ENCODE results near the gene BCAP31.
"Not testable (repeated sequence)": the region's sequence is repeated elsewhere in the genome, so short reads cannot be mapped to it uniquely, and the experiment has no call there.

Gene BCAP31

DNA sequence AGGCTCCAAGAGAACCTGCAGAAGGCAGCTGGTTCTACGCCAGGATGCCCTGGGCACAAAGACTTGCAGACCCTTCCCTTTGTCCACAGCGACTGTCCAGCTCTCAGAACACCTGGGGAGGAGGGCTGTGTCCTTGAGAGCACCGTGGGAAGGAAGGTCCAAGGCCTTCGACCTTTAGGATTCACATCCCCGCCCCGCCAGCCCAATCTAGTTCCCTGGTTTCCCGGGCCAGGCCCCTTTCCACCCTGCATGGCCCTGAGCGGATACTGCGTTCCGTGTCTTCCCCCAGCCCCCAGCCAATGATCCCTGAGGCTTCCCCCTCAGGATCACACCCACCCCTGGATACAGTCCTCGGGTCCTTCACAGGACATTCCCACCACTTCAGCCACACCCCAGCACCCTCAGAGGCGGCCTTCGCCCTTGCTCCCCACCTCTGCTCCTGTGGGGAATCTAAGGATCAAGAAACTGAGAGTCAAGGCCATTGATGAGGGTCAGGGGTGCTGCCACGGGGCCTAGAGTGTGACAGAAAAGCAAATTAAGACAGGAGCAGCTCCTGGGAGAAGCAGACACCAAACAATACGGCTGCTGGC, 9.6 kb upstream of the BCAP31 start:
- DNase-seq: no peak

DNA sequence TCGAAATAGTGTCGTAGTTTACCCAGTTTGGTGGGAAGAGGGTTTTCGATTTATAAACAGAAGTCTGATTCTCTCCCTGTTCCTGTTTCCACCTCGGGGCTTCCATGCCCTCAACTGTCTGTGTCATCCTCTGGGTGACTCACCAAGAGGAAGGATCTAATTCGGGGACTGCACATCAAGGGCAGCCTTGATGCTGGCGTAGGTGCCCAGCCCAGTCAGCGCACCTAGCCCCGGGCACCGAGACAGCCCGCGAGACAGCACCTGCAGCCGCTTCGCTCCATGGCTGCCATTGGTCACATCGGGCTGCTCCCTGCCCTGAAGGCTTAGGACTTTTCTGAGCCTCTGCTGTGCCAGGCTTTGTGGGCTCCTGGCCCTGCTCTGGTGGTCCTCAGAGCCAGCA, 8.2 kb upstream of the BCAP31 start:
- no peak for DNase-seq

DNA sequence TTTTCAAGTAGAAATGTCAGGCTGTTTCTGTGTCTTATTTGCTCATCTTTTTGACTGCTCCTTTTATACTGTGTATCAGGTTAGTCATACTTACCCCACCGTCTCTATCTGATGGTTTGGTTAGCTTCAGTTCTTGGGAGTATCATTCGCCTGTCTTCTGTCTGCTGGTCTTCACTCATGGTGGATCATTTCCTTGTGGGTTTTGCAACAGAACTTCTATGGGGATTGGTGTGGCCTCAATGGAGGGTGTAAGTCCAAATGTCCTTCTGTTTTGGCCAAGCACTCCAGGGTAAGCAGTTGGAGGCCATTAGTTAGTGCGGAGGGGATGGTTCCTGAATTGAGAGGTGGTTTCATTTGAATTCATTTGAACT, 7.6 kb upstream of the BCAP31 start:
- no peak for DNase-seq

DNA sequence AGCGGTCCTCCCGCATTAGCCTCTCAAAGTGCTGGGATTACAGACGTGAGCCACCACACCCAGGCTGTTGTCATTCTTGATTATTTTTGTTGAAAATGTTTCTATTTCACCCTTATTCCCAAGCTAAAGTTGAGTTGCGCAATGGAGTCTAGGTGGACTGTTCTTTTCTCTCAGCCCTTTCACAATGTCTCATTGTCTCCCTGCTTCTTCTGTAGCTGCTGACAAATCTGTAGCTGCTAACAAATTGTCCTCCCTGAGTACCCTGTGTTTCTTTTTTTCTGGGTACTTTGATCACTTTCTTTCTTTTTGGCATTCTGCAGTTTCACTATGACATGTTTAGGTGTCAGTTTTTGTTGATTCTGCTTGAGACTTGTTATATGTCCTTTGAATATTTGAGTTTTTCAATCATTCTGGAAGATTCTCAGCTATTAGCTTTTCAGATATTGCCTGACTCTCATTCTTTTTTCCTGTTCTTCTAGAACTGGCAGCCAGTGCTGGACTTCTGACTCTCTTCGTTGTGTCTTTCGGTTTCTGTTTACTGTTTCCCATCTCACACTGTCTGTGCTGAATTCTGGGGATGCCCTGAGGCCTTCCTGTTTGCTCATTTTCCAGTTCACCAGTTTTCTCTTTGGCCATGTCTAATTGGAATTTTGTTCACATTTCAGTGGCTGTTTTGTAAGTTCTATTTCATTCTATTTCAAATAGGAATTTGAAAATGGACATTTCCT, 7.1 kb upstream of the BCAP31 start:
- no peak for DNase-seq

DNA sequence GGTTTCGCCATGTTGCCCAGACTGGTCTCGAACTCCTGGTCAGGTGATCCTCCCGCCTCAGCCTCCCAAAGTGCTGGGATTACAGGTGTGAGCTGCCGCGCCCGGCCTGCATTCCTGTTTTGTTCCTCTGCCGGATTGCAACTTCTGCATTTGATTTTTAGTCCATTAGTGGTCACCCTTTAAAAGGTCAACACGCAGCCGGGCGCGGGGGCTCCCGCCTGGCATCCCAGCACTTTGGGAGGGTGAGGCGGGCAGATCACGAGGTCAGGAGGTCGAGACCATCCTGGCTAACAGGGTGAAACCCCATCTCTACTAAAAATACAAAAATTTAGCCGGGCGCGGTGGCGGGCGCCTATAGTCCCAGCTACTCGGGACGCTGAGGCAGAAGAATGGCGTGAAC, 5.9 kb upstream of the BCAP31 start:
- DNase-seq: not testable (repeated sequence)

DNA sequence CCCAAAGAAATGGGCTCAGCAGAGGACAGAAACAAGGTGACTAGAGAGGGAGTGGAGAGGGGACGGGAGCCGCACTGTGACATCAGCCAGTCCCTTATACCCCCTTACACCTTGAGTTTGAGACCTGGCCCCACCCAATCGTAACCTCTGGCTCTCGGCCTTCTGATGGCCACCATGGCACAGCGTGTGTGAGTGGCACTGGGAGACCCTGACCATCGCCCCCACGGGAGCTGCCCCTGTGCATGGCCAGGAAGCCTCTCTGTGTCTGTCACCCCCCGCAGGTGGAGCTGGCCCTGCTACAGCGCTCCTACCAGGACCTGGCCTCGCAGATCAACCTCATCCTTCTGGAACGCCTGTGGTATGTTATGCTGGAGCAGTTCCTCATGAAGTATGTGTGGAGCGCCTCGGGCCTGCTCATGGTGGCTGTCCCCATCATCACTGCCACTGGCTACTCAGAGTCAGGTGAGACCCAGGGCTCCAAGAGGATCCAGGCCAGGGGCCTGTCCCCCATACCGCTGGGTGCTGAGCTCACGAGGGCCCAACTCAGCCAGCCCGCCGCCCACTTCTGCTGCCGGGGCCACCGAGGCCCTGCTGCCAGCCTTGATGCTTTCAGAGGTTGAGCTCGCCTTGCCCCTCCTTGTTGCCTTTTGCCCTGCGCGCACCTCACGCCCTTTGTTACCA, 4.9 kb upstream of the BCAP31 start:
- no peak for DNase-seq

DNA sequence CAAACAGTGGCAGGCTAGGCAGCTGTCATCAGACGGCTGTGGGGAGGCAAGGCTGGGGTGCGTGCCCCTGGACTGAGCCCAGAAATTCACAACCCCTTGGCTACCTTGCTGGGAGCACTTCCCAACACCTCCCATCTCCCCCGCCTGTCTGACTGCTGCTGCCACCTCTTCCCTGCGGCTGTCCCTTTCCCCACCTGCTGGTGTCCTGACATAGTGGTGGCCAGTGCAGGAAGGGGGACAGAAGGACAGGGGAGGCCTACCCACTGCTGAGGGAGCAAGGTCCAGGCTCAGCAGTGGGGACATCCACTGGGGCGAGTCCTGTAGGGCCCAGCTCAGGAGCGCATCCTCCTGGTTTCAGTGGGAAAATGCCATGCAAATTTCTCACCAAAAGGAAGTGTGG, 3.9 kb upstream of the BCAP31 start:
- no peak for DNase-seq

DNA sequence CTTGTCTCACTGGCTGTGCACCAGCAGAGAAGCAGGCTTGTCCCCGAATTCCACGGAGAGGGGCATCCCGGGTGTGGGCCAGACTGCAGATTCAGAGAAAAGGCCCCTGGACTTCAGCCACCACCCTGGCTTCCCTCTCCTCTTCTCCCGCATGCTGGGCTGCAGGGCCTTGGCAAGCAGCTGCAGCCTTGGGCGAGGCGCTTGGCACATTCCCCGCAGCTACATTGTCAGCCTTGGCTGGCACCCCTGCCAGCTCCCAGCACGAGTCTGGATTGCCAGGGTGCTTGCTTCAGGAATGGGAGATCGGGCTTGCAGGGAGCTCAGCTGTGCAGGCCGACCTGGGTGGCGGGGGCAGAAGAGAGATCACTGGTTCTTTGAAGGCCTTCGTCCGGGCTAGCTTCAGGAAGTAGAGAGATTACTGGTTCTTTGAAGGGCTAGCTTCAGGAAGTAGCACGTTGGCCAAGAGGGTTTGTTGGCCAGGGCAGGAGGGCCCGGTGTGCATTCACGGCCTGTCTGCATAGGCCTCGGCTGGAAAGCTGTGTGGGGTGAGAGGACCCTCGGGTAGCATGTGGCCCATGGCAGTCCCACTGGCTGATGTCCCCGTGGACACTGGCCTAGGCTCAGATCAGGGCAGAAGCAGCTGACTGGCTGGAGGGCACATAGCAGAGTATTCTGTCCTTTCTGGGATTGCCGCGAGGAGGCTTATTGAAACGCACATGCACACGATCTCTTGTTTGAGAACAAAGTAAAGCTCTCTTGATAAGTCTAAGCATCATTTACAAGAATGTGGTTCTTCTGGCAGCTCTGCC, 3.1 kb upstream of the BCAP31 start:
- DNase-seq: no peak

DNA sequence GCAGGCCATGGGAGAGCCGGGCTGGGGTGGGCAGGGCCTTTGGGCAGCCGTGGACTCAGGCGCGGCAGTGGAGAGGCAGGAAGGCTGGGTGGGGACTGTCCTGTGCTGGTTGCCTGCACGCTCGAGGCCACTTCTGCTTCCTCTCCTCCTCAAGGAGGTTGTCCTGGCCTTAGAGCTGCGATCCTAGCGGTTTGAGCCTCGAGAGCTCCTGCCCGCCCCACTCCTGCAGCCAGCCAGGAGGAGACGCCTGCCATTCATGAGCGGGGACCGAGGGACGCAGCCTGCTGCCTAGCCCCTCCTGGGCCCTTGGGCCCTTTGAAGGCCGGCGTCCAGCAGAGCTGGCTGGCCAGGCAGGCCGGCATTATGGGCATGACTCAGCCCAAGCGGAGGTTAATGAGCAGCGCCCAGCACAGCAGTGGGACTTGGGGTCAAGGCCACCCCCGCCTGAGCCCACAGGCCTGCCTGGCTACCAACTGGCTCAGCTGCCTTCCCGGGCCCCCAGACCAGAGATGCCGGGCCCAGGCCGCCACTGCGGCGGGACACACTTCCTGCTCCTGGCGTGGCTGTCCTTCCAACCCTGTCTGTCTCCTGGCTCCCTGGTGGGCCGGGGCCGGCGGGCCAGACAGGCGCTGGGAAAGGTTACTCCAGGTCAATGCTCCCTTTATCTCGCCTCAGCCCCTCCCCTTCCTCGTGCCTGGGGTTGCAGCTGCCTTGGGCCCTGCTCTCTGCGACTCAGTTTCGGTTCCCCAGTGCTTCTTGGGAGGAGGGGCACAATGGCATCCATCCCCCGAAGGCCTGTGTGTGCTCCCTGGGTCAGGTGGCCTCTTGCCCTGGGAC, 2.3 kb upstream of the BCAP31 start:
- DNase-seq: peak; percentile 30

DNA sequence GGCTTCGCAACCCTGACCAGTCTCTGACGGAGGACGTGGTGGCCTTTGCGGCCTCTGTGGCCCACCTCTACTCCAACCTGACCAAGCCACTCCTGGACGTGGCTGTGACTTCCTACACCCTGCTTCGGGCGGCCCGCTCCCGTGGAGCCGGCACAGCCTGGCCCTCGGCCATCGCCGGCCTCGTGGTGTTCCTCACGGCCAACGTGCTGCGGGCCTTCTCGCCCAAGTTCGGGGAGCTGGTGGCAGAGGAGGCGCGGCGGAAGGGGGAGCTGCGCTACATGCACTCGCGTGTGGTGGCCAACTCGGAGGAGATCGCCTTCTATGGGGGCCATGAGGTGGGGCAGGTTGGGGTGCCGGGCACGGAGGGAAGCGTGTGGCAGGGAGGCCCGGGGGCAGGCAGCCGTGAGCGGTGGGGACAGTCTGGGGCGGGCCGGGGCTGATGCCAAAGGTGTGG, 1.7 kb upstream of the BCAP31 start:
- DNase-seq: no peak

DNA sequence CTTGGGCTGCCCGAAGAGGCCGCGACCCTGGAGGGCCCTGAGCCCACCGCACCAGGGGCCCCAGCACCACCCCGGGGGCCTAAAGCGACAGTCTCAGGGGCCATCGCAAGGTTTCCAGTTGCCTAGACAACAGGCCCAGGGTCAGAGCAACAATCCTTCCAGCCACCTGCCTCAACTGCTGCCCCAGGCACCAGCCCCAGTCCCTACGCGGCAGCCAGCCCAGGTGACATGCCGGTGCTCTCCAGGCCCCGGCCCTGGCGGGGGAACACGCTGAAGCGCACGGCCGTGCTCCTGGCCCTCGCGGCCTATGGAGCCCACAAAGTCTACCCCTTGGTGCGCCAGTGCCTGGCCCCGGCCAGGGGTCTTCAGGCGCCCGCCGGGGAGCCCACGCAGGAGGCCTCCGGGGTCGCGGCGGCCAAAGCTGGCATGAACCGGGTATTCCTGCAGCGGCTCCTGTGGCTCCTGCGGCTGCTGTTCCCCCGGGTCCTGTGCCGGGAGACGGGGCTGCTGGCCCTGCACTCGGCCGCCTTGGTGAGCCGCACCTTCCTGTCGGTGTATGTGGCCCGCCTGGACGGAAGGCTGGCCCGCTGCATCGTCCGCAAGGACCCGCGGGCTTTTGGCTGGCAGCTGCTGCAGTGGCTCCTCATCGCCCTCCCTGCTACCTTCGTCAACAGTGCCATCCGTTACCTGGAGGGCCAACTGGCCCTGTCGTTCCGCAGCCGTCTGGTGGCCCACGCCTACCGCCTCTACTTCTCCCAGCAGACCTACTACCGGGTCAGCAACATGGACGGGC, 1.0 kb upstream of the BCAP31 start:
- no peak for DNase-seq

DNA sequence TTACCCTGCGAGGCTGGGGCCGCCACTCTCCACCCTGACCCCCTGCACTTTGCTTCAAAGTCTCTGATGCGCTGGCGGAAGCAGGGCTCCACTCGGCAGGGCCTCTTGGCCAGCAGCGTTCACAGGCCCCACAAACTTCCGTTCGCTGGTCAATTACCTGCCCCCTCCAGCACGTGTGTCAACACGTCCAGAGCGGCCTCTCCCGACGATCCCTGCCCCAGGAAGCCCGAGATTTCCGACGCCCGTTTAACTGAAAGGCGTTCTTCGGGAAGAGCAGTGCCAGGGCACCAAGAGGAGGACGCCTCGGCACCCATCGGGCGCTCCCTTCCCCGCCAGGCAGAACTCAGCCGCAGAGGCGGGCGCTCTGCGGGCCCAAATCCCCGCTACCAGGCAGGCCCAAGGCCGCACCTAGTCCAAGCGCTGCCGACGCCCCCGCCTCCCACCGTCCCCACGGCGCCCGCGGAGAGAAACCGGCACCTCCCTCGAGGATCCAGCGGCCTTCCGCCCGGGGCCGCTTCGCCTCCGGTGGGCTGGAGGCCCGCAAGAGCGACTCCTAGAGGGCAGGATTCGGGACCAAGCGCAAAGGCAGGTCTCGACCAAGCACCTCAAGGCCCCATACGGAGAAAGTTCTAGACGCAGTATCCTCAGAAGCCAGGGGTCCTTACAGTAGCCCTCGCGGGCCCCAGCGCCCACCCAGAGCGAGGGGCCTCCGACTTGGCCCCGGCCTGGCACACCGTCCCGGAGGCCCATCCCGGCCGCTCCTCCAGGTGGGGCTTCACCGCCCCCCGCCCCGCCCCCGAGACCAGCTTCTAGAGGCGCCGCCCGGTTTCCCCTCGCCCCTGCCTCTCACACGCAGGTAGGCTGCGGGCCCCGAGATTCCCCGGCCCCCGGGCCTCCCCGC, 586 bp downstream of the BCAP31 start:
- peak; percentile 42 for DNase-seq

DNA sequence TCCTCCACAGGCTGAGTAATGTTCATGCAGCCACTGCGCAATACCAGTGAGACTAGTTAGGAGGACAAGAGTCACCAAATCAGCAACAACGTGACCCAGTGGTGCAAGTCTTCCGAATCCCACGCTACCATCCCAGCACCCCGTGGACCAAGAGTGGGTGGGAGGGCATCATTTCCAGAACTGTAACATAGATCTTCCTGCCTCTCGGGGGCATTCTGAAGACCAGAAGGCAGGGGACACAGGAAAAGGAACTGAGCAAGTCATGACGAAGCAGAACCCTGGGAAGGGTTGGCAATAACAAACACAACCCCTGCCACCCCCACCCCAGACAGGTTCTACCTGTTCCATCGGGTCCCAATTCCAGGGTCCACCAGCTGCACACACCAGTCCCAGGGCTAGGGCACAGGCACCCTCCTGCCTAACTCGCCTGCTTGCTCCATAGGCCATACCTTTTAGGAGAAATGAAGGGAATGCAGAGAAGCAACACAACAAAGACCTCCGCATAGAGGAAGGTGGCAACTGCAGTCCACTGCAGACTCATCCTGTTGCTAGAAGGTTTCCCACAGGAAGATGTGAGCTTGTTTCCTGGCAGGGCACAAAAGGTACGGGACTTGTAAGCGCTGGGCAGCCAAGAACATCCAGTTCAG, 1.4 kb downstream of the BCAP31 start:
- no peak for DNase-seq

DNA sequence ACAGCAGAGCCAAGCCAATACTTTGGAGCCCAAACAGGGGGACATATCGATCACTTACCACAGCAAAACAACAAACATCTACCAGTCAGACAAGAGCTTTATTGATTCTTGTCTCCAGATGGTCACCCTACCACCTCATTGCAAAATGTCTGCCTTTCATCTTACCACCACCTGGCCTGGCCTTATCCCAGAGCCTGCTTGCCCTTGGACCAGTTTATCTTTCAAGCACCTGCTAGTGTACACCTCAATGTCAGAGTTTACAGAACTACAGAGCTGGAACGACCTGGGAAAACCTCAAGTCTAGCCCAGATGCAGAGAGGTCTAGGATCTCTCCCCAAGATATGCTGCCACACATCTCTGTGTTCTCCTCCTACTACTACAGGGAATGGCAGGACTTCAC, 4.5 kb downstream of the BCAP31 start:
- no peak for DNase-seq

DNA sequence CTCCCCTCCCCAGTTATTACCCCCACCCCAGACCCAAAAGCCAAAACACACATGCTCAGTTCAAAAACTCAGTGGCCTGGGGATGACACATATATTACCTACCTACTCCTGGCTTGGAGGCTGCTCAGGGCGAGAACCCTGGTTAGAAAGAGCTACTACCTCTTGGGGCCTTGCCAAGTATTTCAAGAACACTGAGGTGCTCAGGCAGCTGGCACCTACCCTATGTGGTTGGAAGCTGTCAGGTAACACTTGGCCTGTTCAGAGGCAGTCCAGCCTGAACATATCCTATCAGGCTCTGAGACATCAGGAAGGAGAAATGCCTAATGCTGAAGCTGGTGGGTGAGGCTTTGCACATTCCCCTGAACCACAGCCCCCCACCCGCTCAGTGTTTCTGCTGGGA, 4.9 kb downstream of the BCAP31 start:
- DNase-seq: no peak

DNA sequence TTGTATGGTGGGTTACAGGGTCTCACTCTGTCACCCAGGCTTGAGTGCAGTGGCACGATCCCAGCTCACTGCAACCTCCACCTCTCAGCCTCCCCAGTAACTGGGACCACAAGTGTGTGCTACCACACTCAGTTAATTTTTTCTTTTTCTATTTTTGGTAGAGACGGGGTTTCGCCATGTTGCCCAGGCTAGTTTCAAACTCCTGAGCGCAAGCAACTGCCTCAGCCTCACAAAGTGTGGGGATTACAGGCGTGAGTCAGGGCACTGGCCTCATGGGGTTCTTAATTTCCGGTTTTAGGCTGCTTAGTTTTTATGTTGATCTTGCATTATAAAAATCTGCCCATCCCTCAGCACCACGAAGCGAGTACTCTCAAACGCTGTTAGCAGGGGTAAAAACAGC, 6.7 kb downstream of the BCAP31 start:
- no peak for DNase-seq

DNA sequence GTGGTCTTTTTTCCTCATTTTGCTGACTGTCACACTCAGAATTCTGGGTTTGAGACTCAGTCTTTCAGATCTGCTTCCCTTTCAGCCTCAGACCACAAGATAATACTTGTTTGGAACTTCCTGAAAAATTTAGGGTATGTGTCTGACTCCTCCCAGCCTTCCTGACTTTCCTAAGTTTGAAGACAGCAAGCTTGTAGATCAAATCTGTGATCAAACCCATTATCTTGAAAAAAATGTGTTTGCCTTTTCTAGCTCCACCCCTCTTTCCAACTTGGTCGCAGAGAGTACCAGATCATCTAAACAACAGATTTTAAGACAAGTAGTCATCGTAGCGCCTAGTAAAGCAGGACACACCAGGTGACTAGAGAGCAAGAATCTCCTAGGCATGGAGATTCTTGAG, 9.9 kb downstream of the BCAP31 start:
- no peak for DNase-seq

DNA sequence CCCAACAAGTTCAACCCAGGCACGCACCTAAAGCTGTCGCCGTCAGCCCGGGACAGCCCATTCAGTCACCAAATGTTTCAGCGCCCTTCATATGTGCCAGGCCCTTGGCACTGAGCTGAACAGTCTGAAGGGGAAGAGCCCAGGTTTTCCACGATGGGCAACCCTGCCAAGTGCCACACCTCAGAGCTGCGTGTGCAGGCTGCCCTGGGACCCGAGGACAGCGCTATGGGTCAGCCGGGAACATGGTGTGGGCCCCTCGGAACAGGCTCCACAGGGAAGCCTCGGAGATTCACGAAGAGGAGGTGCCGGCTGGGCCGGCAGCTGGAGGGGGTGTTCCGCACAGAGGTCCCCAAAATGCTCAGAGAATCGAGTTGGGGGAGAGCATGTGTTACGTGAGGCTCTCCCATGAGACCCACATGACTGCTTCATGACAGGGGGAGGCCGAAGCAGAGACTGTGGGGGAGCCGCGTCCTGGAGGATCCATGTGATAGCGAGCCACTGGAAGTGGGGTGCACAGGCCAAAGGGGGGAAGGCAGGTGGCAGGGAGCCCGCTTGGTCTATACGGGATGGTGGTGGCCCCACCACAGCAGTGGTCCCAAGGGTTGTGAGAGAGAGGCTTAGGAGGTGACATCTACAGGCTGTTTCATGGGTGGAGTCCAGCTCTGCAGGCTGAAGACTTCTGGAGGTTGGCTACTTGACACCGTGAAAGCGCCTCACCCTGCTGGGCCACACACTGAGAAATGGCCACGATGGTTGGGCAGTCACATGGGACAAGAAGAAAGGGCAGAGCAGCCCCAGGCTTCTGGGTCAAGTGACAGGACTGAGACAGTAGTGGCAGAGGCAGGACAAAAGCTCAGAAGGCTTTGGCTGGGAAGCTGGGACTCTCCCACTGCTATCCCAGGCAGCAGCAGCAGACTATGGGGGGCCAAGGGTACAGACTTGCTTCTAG, 14.2 kb downstream of the BCAP31 start:
- DNase-seq: no peak

DNA sequence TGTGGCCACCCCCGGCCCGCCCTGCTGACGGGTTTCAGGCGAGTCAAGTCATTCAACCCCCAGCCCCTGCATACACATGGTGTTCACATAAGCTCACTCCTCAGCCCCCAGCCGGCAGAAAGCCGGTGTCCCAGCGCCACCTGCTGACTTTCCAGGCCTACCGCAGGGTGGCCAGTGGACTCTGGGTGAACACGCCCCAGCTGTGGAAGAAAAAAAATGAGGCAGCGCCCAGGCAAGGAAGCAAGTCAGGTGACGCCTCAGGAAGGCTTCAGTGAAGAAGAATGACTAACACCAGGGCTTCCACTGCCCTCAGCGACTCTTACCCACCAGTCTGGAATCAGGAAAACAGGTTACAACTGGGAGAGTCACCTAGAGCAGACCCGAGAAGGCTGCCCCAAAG, 15.8 kb downstream of the BCAP31 start:
- peak; percentile 69 for DNase-seq

Measured in HCEC 1CT (cell line).